H9 (cell line): ENCODE data around the gene METTL1. TPM values are rescaled to one million over a fixed set of nuclear protein-coding genes. Genes with fewer than 3 reads are reported as not detected.

ENCODE experiments used
- DNase-seq: peaks from one replicate; pipeline ENCODE4 v3.0.0-alpha.2; 2017
- H2AFZ ChIP-seq: one replicate; pipeline ENCODE4 v1.6.1; 2013; ENCODE audit warnings: mild to moderate bottlenecking, low read length, control low read depth, moderate library complexity
- H2AK5ac ChIP-seq: 2 replicates; pipeline ENCODE4 v1.6.1; 2013; ENCODE audit warnings: low read length, control low read depth, mixed read lengths; ENCODE audit not compliant: insufficient read length
- H2BK120ac ChIP-seq: one replicate; pipeline ENCODE4 v1.6.1; 2013; ENCODE audit warnings: low read depth, mild to moderate bottlenecking, low read length, control low read depth, inconsistent platforms; ENCODE audit not compliant: poor library complexity, severe bottlenecking
- H2BK12ac ChIP-seq: 2 replicates; pipeline ENCODE4 v1.6.1; 2013; ENCODE audit warnings: low read length, control low read depth, mixed read lengths, low read depth; ENCODE audit not compliant: insufficient read length
- H2BK15ac ChIP-seq: 2 replicates; pipeline ENCODE4 v1.6.1; 2013; ENCODE audit warnings: low read depth, low read length, control low read depth
- H2BK20ac ChIP-seq: one replicate; pipeline ENCODE4 v1.6.1; 2013; ENCODE audit warnings: low read depth, mild to moderate bottlenecking, low read length, control low read depth, inconsistent platforms; ENCODE audit not compliant: poor library complexity, severe bottlenecking
- H2BK5ac ChIP-seq: 2 replicates; pipeline ENCODE4 v1.6.1; 2013; ENCODE audit warnings: low read length, control low read depth, mixed read lengths; ENCODE audit not compliant: insufficient read length
- H3K14ac ChIP-seq: 2 replicates; pipeline ENCODE4 v1.6.1; 2013; ENCODE audit warnings: low read length, control low read depth; ENCODE audit not compliant: insufficient read depth
- H3K18ac ChIP-seq: 2 replicates; pipeline ENCODE4 v1.6.1; 2013; ENCODE audit warnings: low read depth, mild to moderate bottlenecking, mixed read lengths, low read length, control low read depth; ENCODE audit not compliant: insufficient read length
- H3K23ac ChIP-seq: 2 replicates; pipeline ENCODE4 v1.6.1; 2013; ENCODE audit warnings: low read length, control low read depth, mixed read lengths, low read depth; ENCODE audit not compliant: insufficient read length
- H3K23me2 ChIP-seq: 2 replicates; pipeline ENCODE4 v1.6.1; 2013; ENCODE audit warnings: low read depth, mild to moderate bottlenecking, mixed read lengths, low read length, control low read depth; ENCODE audit not compliant: insufficient read length, poor library complexity, severe bottlenecking
- H3K27ac ChIP-seq: 2 replicates; pipeline ENCODE4 v1.5.1; 2013; ENCODE audit warnings: low read length, control low read depth, mixed read lengths, low read depth; ENCODE audit not compliant: insufficient read length
- H3K27me3 ChIP-seq: 2 replicates; pipeline ENCODE4 v1.6.1; 2013; ENCODE audit warnings: low read length, control low read depth, inconsistent platforms; ENCODE audit not compliant: insufficient read depth
- H3K4ac ChIP-seq: 2 replicates; pipeline ENCODE4 v1.6.1; 2013; ENCODE audit warnings: low read depth, mild to moderate bottlenecking, control low read depth, inconsistent platforms, low read length, moderate library complexity
- H3K4me1 ChIP-seq: 2 replicates; pipeline ENCODE4 v1.6.1; 2013; ENCODE audit warnings: low read length, control low read depth, inconsistent platforms; ENCODE audit not compliant: insufficient read depth
- H3K4me2 ChIP-seq: 2 replicates; pipeline ENCODE4 v1.6.1; 2013; ENCODE audit warnings: low read length, control low read depth, mixed read lengths; ENCODE audit not compliant: insufficient read length, insufficient read depth
- H3K56ac ChIP-seq: 2 replicates; pipeline ENCODE4 v1.6.1; 2013; ENCODE audit warnings: low read depth, mild to moderate bottlenecking, mixed read lengths, low read length, control low read depth; ENCODE audit not compliant: insufficient read length
- H3K79me1 ChIP-seq: 2 replicates; pipeline ENCODE4 v1.6.1; 2013; ENCODE audit warnings: low read depth, mild to moderate bottlenecking, moderate library complexity, low read length, control low read depth, inconsistent platforms; ENCODE audit not compliant: insufficient read depth, poor library complexity, severe bottlenecking
- H3K79me2 ChIP-seq: 2 replicates; pipeline ENCODE4 v1.6.1; 2013; ENCODE audit warnings: low read length, control low read depth, inconsistent platforms; ENCODE audit not compliant: insufficient read depth
- H3K9ac ChIP-seq: 2 replicates; pipeline ENCODE4 v1.6.1; 2013; ENCODE audit warnings: low read length, control low read depth, mixed read lengths; ENCODE audit not compliant: insufficient read length; ENCODE audit errors: extremely low read depth
- H3K9me3 ChIP-seq: one replicate; pipeline ENCODE4 v1.6.1; 2013; ENCODE audit warnings: low read depth, low read length, inconsistent platforms; ENCODE audit not compliant: control insufficient read depth
- H3T11ph ChIP-seq: one replicate; pipeline ENCODE4 v1.6.1; 2013; ENCODE audit warnings: mild to moderate bottlenecking, low read length, control low read depth, inconsistent platforms
- H4K20me1 ChIP-seq: one replicate; pipeline ENCODE4 v1.6.1; 2013; ENCODE audit not compliant: control insufficient read depth, insufficient read length, insufficient read depth
- H4K5ac ChIP-seq: 2 replicates; pipeline ENCODE4 v1.6.1; 2013; ENCODE audit warnings: low read depth, mild to moderate bottlenecking, mixed read lengths, low read length, control low read depth; ENCODE audit not compliant: insufficient read length
- H4K8ac ChIP-seq: replicated peaks from 2 replicates; pipeline ENCODE4 v1.6.1; 2013; ENCODE audit warnings: low read length, control low read depth, mixed read lengths, low read depth; ENCODE audit not compliant: insufficient read length
- H4K91ac ChIP-seq: 2 replicates; pipeline ENCODE4 v1.6.1; 2013; ENCODE audit warnings: low read depth, mild to moderate bottlenecking, moderate library complexity, mixed read lengths, low read length, control low read depth; ENCODE audit not compliant: insufficient read length
- H3K27ac Mint-ChIP-seq, 3 experiments: 2 replicates in 2 of 3; 3 replicates in 1 of 3; pipeline ENCODE4 v1.8.0; 2020 to 2021; ENCODE audit warnings: mixed read lengths in 3 of 3, mild to moderate bottlenecking in 1 of 3, moderate library complexity in 1 of 3
- H3K27me3 Mint-ChIP-seq: 2 replicates; pipeline ENCODE4 v1.8.0; 2021; ENCODE audit warnings: low read depth, mild to moderate bottlenecking, moderate library complexity, mixed read lengths
- H3K36me3 Mint-ChIP-seq, 3 experiments: 2 replicates in 2 of 3; 3 replicates in 1 of 3; pipeline ENCODE4 v1.8.0; 2020 to 2021; ENCODE audit warnings: low read depth in 3 of 3, mixed read lengths in 3 of 3; ENCODE audit not compliant: insufficient read depth in 1 of 3
- H3K4me1 Mint-ChIP-seq, 2 experiments: 2 replicates each; pipeline ENCODE4 v1.8.0; 2020; ENCODE audit warnings: mixed read lengths in 2 of 2
- H3K4me3 Mint-ChIP-seq, 2 experiments: 2 replicates in 1 of 2; 3 replicates in 1 of 2; pipeline ENCODE4 v1.8.0; 2020 to 2021; ENCODE audit warnings: mild to moderate bottlenecking in 2 of 2, mixed read lengths in 2 of 2, moderate library complexity in 1 of 2
- H3K9me3 Mint-ChIP-seq, 2 experiments: 2 replicates in 1 of 2; 3 replicates in 1 of 2; pipeline ENCODE4 v1.8.0; 2020; ENCODE audit warnings: mild to moderate bottlenecking in 2 of 2, mixed read lengths in 2 of 2, moderate library complexity in 1 of 2
- WGBS: extraction: QIAGEN DNeasy Blood & Tissue Kit; methylation state at CpG from one replicate; pipeline ENCODE4 v1.1.7; 2013; ENCODE audit warnings: missing lambda C conversion rate, low lambda C conversion rate, mixed read lengths; ENCODE audit not compliant: insufficient read length; ENCODE audit errors: extremely low coverage; 5-methylcytosine and 5-hydroxymethylcytosine counted together
- total RNA-seq: library from RNA; stranded (reverse); gene quantifications from 2 replicates; pipeline ENCODE4 v1.2.1, GENCODE V29; 2021
- TF ChIP-seq, protein P1 (sequence below): fragments of 200-600 bp; sonication (generic); conservative IDR thresholded peaks from 3 replicates; pipeline ENCODE4 v1.8.0; 2021; ENCODE audit warnings: antibody characterized with exemption, mild to moderate bottlenecking

The METTL1 gene
- total RNA-seq, 1 experiment from 2014 or later: 58.4 TPM

GRCh38 chr12:57734591-57734990 is 37.3 kb downstream of the METTL1 start:
- Histone ChIP-seq H2AK5ac (no peak overlapping the region), H2BK5ac (no peak overlapping the region), H3K23ac (no peak overlapping the region), H3K4me1 (no peaks in the 10 kb centered on the region), H4K20me1 (peaks cover 2% of the 10 kb centered on the region), H3K4ac (no peak overlapping the region), H4K5ac (no peak overlapping the region), H3K4me2 (no peak overlapping the region), H2AFZ (no peak overlapping the region), H3K79me1 (no peaks in the 10 kb centered on the region), H3K14ac (no peak overlapping the region), H2BK12ac (no peak overlapping the region), H3K9ac (no peak overlapping the region), H3T11ph (no peak overlapping the region), H3K9me3 (no peaks in the 10 kb centered on the region), H2BK15ac (no peak overlapping the region), H3K56ac (no peak overlapping the region), H3K79me2 (no peaks in the 10 kb centered on the region), H4K8ac (no peak overlapping the region), H2BK120ac (no peak overlapping the region), H3K27me3 (peaks cover 43% of the 10 kb centered on the region), H3K23me2 (peaks cover 16% of the 10 kb centered on the region), H2BK20ac (no peak overlapping the region), H3K27ac (no peak overlapping the region), H3K18ac (no peak overlapping the region), H4K91ac (no peak overlapping the region)
- Mint-ChIP-seq H3K4me3 (peak overlapping the region in 1 of 2 experiments; percentile 6; a peak in 1 of 5 replicates), H3K4me1 (peaks cover 19 to 31% of the 10 kb centered on the region in 2 experiments), H3K9me3 (no peaks in the 10 kb centered on the region; a peak in 1 of 5 replicates), H3K27ac (no peak overlapping the region), H3K27me3 (peaks cover 95% of the 10 kb centered on the region), H3K36me3 (no peaks in the 10 kb centered on the region; a peak in 1 of 7 replicates)
- no peak for DNase-seq
- TF ChIP-seq, protein P1, sequence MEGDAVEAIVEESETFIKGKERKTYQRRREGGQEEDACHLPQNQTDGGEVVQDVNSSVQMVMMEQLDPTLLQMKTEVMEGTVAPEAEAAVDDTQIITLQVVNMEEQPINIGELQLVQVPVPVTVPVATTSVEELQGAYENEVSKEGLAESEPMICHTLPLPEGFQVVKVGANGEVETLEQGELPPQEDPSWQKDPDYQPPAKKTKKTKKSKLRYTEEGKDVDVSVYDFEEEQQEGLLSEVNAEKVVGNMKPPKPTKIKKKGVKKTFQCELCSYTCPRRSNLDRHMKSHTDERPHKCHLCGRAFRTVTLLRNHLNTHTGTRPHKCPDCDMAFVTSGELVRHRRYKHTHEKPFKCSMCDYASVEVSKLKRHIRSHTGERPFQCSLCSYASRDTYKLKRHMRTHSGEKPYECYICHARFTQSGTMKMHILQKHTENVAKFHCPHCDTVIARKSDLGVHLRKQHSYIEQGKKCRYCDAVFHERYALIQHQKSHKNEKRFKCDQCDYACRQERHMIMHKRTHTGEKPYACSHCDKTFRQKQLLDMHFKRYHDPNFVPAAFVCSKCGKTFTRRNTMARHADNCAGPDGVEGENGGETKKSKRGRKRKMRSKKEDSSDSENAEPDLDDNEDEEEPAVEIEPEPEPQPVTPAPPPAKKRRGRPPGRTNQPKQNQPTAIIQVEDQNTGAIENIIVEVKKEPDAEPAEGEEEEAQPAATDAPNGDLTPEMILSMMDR: no peak
- no CpG with 5 or more reads among the region's 4 CpGs for WGBS
